Right lobe of liver (tissue), 6 donors: ENCODE results near the gene FBLN2. TPM values are rescaled to one million over a fixed set of nuclear protein-coding genes. Genes with fewer than 3 reads are reported as not detected.

Experiments used
- ATAC-seq, 4 donors: fragments of 200-7000 bp; cut with Tn5 transposase; one replicate each; pipeline ENCODE4 v1.9.1; 2020; ENCODE audit warnings: mild to moderate bottlenecking in 4 of 4, moderate library complexity in 4 of 4
- DNase-seq, 3 donors: peaks; one replicate each; pipeline ENCODE4 v3.0.0-alpha.2; 2020
- H3K27ac ChIP-seq, 3 donors: fragments of 200-600 bp; one replicate each; pipeline ENCODE4 v1.8.0; 2022
- H3K27me3 ChIP-seq, 2 donors: fragments of 200-600 bp; one replicate each; pipeline ENCODE4 v1.8.0; 2022
- H3K36me3 ChIP-seq, 4 donors: fragments of 200-600 bp; sonication (generic) in 1 of 4; one replicate each; pipeline versions ENCODE4 v1.5.1 to v1.8.0; 2017 to 2022; ENCODE audit warnings: control low read depth in 1 of 4
- H3K4me1 ChIP-seq, 4 donors: fragments of 200-600 bp; sonication (generic) in 1 of 4; one replicate each; pipeline versions ENCODE4 v1.5.1 to v1.8.0; 2017 to 2022; ENCODE audit warnings: control low read depth in 1 of 4
- H3K4me3 ChIP-seq, 3 donors: fragments of 200-600 bp; one replicate each; pipeline ENCODE4 v1.8.0; 2022
- H3K9me3 ChIP-seq, 4 donors: fragments of 200-600 bp; sonication (generic) in 1 of 4; one replicate each; pipeline versions ENCODE4 v1.5.1 to v1.8.0; 2017 to 2022; ENCODE audit warnings: control low read depth in 1 of 4
- POLR2A ChIP-seq: fragments of 450-650 bp; IDR thresholded peaks from one replicate; pipeline ENCODE4 v1.6.1; 2017; ENCODE audit warnings: antibody characterized with exemption, mild to moderate bottlenecking
- whole genome bisulfite sequencing: methylation state at CpG from one replicate; pipeline ENCODE4 v1.1.6; 2018; ENCODE audit warnings: low coverage, low lambda C conversion rate; ENCODE audit not compliant: insufficient coverage; ENCODE audit errors: missing lambda C conversion rate; 5-methylcytosine and 5-hydroxymethylcytosine counted together
- intact Hi-C, 2 donors: fragments of 100-400 bp; cut with DNase I; formaldehyde crosslinking; loops; one replicate each; pipeline versions ENCODE4 v1.11.2 to v1.14.1; 2022
- total RNA-seq, 6 experiments: library from RNA; depleted of rRNA in 2 of 6; stranded (reverse); fragments of >200 nt in 2 of 6; fragmentation: NEBNext Ultra II Directional in 3 of 6; extraction: Animal tissue kit (Norgen Biotek cat#: 25700) in 3 of 6; gene quantifications; one replicate each; pipeline versions ENCODE4 v1.1.0 to v1.2.4, GENCODE V29; 2016 to 2023
- TF ChIP-seq, protein P1 (sequence below), 4 donors: fragments of 200-600 bp in 3 of 4; fragments of 450-650 bp in 1 of 4; IDR thresholded peaks; one replicate each; pipeline versions ENCODE4 v1.5.1 to v1.8.0; 2016 to 2022; ENCODE audit warnings: antibody characterized with exemption in 4 of 4, mild to moderate bottlenecking in 2 of 4
- donor health status: DM: no; HTN: yes; CAD: no.
- donor health status: DM: no; HTN: no; CAD: no.
- donor health status: DM: no; HTN: no; CAD: no.
- donor health status: DM: no; HTN: yes; CAD: no.
- donor health status: DM: no; HTN: yes; CAD: no.

Gene FBLN2
- total RNA-seq, 6 experiments from 2014 or later: 1.9 to 4.0 (median 2.7) TPM

DNA sequence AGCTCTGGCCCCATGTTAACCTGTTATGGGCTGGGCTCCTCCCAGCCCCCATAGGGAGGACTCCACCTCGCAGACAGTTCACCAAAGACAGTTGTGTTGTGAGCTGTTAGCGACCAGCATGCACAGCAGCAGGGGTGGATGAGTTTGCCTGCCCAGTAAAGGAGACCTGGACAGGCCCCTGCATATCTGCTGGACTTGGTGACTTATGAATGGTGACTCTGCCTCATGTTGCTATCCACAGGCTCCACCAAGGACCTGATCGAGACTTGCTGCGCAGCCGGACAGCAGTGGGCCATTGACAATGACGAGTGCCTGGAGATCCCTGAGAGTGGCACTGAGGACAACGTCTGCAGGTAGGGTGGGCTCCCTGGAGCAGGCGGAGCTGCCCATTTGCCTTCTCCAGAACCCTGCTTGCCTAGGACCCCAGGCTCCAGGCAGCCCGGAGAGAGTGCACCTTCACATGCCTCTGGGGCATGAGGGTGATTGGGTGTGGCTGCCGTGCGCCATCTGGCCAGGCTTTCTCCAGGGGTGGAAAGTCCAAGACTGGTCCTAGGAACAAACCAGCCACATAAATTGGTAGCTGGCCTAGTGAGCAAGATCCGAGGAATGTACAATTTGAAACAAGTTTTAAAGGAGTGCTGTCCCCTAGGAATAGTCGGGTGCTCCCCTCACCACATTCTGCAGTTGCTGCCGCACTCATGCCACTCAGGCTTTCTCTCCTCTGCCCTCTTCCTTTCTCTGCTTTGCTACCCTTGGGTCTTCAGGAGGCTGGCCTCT is 59.1 kb downstream of the FBLN2 start:
- Histone ChIP-seq H3K4me1 (no peaks in the 10 kb centered on the region), H3K9me3 (no peaks in the 10 kb centered on the region), H3K4me3 (no peak overlapping the region), H3K27me3 (no peaks in the 10 kb centered on the region), H3K36me3 (no peaks in the 10 kb centered on the region), H3K27ac (no peak overlapping the region)
- no peak for TF ChIP-seq POLR2A
- TF ChIP-seq, protein P1, sequence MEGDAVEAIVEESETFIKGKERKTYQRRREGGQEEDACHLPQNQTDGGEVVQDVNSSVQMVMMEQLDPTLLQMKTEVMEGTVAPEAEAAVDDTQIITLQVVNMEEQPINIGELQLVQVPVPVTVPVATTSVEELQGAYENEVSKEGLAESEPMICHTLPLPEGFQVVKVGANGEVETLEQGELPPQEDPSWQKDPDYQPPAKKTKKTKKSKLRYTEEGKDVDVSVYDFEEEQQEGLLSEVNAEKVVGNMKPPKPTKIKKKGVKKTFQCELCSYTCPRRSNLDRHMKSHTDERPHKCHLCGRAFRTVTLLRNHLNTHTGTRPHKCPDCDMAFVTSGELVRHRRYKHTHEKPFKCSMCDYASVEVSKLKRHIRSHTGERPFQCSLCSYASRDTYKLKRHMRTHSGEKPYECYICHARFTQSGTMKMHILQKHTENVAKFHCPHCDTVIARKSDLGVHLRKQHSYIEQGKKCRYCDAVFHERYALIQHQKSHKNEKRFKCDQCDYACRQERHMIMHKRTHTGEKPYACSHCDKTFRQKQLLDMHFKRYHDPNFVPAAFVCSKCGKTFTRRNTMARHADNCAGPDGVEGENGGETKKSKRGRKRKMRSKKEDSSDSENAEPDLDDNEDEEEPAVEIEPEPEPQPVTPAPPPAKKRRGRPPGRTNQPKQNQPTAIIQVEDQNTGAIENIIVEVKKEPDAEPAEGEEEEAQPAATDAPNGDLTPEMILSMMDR (IDR thresholded peaks at IDR 0.05): no peak
- intact Hi-C loops: no loop called here
- peak in 1 of 3 donors; percentile 35 for DNase-seq
- 33% methylated on average over 3 of the region's 14 CpGs for WGBS
- peak in 1 of 4 donors; percentile 33 for ATAC-seq

DNA sequence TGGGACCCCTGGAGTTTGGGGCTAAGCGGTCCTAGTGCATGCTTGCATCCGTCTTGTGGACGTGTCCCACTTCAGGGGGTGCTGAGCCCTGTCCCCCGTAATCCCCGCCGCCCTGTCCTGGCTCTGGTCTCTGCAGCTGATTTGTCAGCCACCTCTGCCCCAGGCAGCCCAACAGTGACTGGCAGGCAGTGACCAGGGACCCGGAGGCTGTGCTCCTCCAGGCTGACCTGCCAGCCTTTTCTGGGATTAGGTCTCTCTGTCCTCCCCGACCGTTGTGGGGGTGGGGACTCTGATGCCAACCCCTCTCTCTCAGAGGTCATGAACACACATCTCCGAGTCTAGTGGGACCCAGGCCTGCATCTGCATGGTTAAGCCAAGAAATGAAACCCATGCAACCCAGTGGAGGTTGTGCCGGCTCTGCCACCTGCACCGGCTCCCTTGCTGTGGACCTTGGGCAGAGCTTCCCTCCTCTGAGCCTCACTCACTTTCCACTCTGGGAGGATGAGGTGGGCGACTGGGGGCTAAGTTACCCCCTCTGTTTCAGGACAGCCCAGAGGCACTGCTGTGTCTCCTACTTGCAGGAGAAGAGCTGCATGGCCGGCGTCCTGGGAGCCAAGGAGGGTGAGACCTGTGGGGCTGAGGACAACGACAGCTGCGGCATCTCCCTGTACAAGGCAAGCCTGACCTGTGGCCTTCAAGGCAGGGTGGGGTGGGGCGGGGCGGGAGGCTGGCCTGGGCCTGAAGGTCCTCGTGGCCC is 60.2 kb downstream of the FBLN2 start:
- H3K27me3 ChIP-seq: no peaks in the 10 kb centered on the region
- no peak overlapping the region for H3K4me3 ChIP-seq
- DNase-seq: peak in 1 of 3 donors; percentile 24
- ATAC-seq: no peak
- TF ChIP-seq POLR2A: no peak
- TF ChIP-seq, protein P1 (IDR thresholded peaks at IDR 0.05): no peak
- H3K9me3 ChIP-seq: no peaks in the 10 kb centered on the region
- no peak overlapping the region for H3K27ac ChIP-seq
- intact Hi-C loops: no loop called here
- WGBS: 63% methylated on average over 5 of the region's 20 CpGs
- H3K4me1 ChIP-seq: no peaks in the 10 kb centered on the region
- no peaks in the 10 kb centered on the region for H3K36me3 ChIP-seq

DNA sequence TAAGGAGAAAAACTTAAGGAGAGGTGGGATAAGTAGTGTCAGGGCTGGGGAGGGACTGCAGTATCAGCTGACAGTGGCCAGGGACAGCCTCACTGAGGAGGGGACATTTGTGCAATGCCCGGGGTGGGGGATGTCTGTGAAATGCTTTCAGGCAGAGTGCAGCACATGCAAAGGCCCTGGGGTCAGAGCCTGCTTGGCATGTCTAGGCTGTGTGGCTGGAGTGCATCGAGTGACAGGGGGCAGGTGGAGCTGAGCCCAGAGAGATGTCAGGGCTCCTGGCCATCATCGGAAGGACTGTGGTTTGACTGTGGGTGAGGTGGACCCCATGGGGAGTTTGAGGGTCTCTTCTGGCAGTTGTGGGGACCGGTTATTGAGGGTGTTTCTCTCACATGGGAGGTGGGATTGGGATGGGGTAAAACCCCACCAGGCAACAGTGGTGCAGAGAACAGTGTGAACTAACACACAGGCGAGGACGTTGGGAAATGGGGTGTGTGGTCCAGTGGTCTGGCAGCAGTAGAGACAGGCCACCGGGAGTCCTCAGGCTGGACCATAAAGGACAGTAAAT is 61.2 kb downstream of the FBLN2 start:
- no peak for ATAC-seq
- no peaks in the 10 kb centered on the region for H3K9me3 ChIP-seq
- H3K4me1 ChIP-seq: no peaks in the 10 kb centered on the region
- intact Hi-C loops: no loop called here
- 87% methylated on average over 3 of the region's 7 CpGs for WGBS
- TF ChIP-seq, protein P1 (IDR thresholded peaks at IDR 0.05): no peak
- no peak for TF ChIP-seq POLR2A
- DNase-seq: peak in 1 of 3 donors; percentile 30
- no peak overlapping the region for H3K4me3 ChIP-seq
- H3K27me3 ChIP-seq: no peaks in the 10 kb centered on the region
- no peak overlapping the region for H3K27ac ChIP-seq
- H3K36me3 ChIP-seq: no peaks in the 10 kb centered on the region

DNA sequence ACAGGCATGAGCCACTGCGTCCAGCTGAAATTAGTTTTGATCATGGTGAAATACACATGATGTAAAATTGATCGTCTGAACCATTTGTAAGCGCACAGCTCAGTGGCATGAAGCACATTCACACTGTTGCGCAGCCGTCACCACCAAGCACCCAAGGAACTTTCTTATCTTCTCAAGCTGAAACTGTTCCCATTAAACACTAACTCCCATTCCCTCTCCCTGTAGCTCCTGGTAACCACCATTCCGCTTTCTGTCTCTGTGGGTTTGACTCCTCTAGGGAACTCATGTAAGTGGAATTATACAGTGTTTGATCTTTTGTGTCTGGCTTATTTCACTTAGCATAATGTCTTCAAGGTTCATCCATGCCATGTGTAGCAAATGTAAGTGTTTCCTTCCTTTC is 62.3 kb downstream of the FBLN2 start:
- ATAC-seq: no peak
- H3K36me3 ChIP-seq: no peaks in the 10 kb centered on the region
- peak in 1 of 3 donors; percentile 7 for DNase-seq
- TF ChIP-seq POLR2A: no peak
- TF ChIP-seq, protein P1 (IDR thresholded peaks at IDR 0.05): no peak
- intact Hi-C loops: no loop called here
- H3K9me3 ChIP-seq: no peaks in the 10 kb centered on the region
- H3K27ac ChIP-seq: no peak overlapping the region
- H3K27me3 ChIP-seq: no peaks in the 10 kb centered on the region
- no peak overlapping the region for H3K4me3 ChIP-seq
- 83% methylated on average over 2 of the region's 6 CpGs for WGBS
- H3K4me1 ChIP-seq: no peaks in the 10 kb centered on the region
